HG03571 (cell line): ENCODE data around the gene CDH23.

ENCODE experiments used
- ATAC-seq: cut with Tn5 transposase; IDR thresholded peaks from one replicate; pipeline ENCODE4 v1.9.1; 2021; ENCODE audit not compliant: unreplicated experiment

The CDH23 gene

GRCh38 chr10:71391701-71392100 is 5.0 kb upstream of the CDH23 start:
- ATAC-seq: no peak

GRCh38 chr10:71392292-71392691 is 4.4 kb upstream of the CDH23 start:
- ATAC-seq: no peak

- ATAC-seq: no peak
Observed at GRCh38 chr10:71392791-71393781, 3.6 kb upstream of the CDH23 start.

- no peak for ATAC-seq
Observed at GRCh38 chr10:71393841-71394475, 2.8 kb upstream of the CDH23 start.

GRCh38 chr10:71394926-71395562 is 1.7 kb upstream of the CDH23 start:
- no peak for ATAC-seq

- ATAC-seq: no peak
Observed at GRCh38 chr10:71395621-71396020, 1.1 kb upstream of the CDH23 start.

GRCh38 chr10:71396084-71396710 is 523 bp upstream of the CDH23 start:
- no peak for ATAC-seq

GRCh38 chr10:71397296-71398212 is 834 bp downstream of the CDH23 start:
- no peak for ATAC-seq

GRCh38 chr10:71398976-71399375 is 2.3 kb downstream of the CDH23 start:
- ATAC-seq: no peak

GRCh38 chr10:71399946-71400345 is 3.2 kb downstream of the CDH23 start:
- ATAC-seq: no peak

GRCh38 chr10:71401056-71401455 is 4.3 kb downstream of the CDH23 start:
- ATAC-seq: no peak

GRCh38 chr10:71402005-71402404 is 5.3 kb downstream of the CDH23 start:
- no peak for ATAC-seq

- ATAC-seq: no peak
Observed at GRCh38 chr10:71404503-71405295, 8.0 kb downstream of the CDH23 start.

- ATAC-seq: no peak
Observed at GRCh38 chr10:71406878-71407277, 10.2 kb downstream of the CDH23 start.

- no peak for ATAC-seq
Observed at GRCh38 chr10:71408436-71409225, 11.9 kb downstream of the CDH23 start.

GRCh38 chr10:71409516-71410104 is 12.9 kb downstream of the CDH23 start:
- ATAC-seq: no peak

- ATAC-seq: no peak
Observed at GRCh38 chr10:71413581-71413980, 16.9 kb downstream of the CDH23 start.

- ATAC-seq: no peak
Observed at GRCh38 chr10:71414359-71414758, 17.6 kb downstream of the CDH23 start.
